ENCODE results near the gene UAP1L1. TPM values are rescaled to one million over a fixed set of nuclear protein-coding genes. Genes with fewer than 3 reads are reported as not detected.

The UAP1L1 gene
- total and polyA plus RNA-seq, 9 of the 15 experiments (the other 6 are each of a cell fraction or from before 2014, with no cell fraction given), result 0.20 to 8.6 (median 3.7) TPM

DNA sequence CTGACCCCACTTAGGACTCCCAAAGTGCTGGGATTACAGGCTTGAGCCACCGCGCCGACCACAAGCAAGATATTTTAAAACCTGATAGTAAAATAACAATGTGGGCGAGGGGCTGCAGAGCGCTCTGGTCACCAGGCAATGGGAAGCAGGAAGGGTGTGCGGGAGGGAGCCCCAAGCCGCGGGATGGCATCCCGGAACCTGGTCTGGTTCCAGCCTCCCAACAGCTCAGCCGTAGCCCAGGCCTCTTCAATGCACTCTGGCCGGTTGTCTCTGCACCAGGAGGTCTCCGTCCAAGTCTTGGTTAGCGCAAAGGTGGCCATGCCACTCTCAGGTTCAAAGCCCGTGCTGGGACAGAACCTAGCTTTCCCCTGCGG, 694 bp upstream of the UAP1L1 start:
- no peak for DNase-seq (ENCODE audit: extremely low read depth in 1 of 4, low spot score in 3 of 4)
- Histone ChIP-seq H3K9ac (ENCODE audit: insufficient read depth in 1 of 2, low read depth in 2 of 2, low read length in 2 of 2) (peak overlapping the region in 1 of 2 experiments; percentile 68; a peak in 1 of 4 replicates), H3K9me1 (ENCODE audit: control insufficient read depth, insufficient read depth, low read length) (no peaks in the 10 kb centered on the region), H3K27ac (ENCODE audit: extremely low read depth, low read depth, low read length) (0 out of 3 replicates have a peak overlapping the region, but pooled peaks have one; percentile 11), H3K4me1 (replicated peaks in 1 of 2; ENCODE audit: control insufficient read depth in 2 of 2, insufficient read depth in 2 of 2, low read length in 2 of 2) (peaks cover 17 to 71% of the 10 kb centered on the region in 2 experiments), H3K79me2 (ENCODE audit: control insufficient read depth, insufficient read depth, low read length) (no peaks in the 10 kb centered on the region; the same call in 2 of the 3 replicates), H3K27me3 (ENCODE audit: control insufficient read depth in 2 of 2, insufficient read depth in 2 of 2, low read length in 2 of 2) (no peaks in the 10 kb centered on the region), H3K36me3 (ENCODE audit: control insufficient read depth, insufficient read depth, low read length) (peaks cover 10% of the 10 kb centered on the region; the same call in 1 of the 3 replicates), H4K20me1 (replicated peaks; ENCODE audit: control insufficient read depth, insufficient read depth, low read length) (no peaks in the 10 kb centered on the region), H3K4me2 (ENCODE audit: insufficient read depth, low read length) (no peak overlapping the region), H2AFZ (ENCODE audit: low read depth, low read length) (no peak overlapping the region), H3K9me3 (replicated peaks; ENCODE audit: control insufficient read depth, insufficient read depth, low read depth, low read length) (no peaks in the 10 kb centered on the region), H3K4me3 (no peak overlapping the region)
- FAIRE-seq, result no peak
- intact Hi-C loops (cut with micrococcal nuclease), result no loop called here
- WGBS (ENCODE audit: insufficient coverage, low coverage, missing lambda C conversion rate), result 91% methylated on average over 15 of the region's 15 CpGs
- no TSS peak for BruUV-seq (replicated peaks)
- TF ChIP-seq, protein P1, sequence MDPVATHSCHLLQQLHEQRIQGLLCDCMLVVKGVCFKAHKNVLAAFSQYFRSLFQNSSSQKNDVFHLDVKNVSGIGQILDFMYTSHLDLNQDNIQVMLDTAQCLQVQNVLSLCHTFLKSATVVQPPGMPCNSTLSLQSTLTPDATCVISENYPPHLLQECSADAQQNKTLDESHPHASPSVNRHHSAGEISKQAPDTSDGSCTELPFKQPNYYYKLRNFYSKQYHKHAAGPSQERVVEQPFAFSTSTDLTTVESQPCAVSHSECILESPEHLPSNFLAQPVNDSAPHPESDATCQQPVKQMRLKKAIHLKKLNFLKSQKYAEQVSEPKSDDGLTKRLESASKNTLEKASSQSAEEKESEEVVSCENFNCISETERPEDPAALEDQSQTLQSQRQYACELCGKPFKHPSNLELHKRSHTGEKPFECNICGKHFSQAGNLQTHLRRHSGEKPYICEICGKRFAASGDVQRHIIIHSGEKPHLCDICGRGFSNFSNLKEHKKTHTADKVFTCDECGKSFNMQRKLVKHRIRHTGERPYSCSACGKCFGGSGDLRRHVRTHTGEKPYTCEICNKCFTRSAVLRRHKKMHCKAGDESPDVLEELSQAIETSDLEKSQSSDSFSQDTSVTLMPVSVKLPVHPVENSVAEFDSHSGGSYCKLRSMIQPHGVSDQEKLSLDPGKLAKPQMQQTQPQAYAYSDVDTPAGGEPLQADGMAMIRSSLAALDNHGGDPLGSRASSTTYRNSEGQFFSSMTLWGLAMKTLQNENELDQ (CRISPR knock-in tag; IDR thresholded peaks at IDR 0.05; ENCODE audit: borderline replicate concordance), result no peak
- TF ChIP-seq ZNF830 (CRISPR knock-in tag; IDR thresholded peaks at IDR 0.05) (no peak), ZKSCAN1 (IDR thresholded peaks at IDR 0.05; ENCODE audit: low read depth, low read length) (no peak), HMGN3 (IDR thresholded peaks at IDR 0.05; ENCODE audit: borderline replicate concordance, extremely low read depth, insufficient read length, low read depth, low read length) (peak; percentile 2)
- ATAC-seq, result no peak
- ChIA-PET POLR2A (interaction anchor here (0.6 to 1.2 kb wide), 2 partner anchors 13 to 166 kb away, joined by 3 read pairs; no protein-coding TSS in a partner anchor), CTCF (ENCODE audit: low intra/inter-chr PET ratio) (no interaction called here)
- in situ Hi-C loops (cut with MboI), result no loop called here

Measured in K562 (cell line).